Smooth muscle cell (in vitro differentiated cells): Measurements from ENCODE around the gene ARFRP1. TPM values are rescaled to one million over a fixed set of nuclear protein-coding genes. Genes with fewer than 3 reads are reported as not detected.

ENCODE experiments used
- DNase-seq: peaks from one replicate; lab custom pipeline; 2025; ENCODE audit not compliant: unreplicated experiment; lab: John Stamatoyannopoulos, UW
- H2AFZ ChIP-seq: fragments of 200-600 bp; sonication (generic); 2 replicates; pipeline ENCODE4 v1.6.0; 2016; ENCODE audit warnings: antibody characterized with exemption, low read depth, mild to moderate bottlenecking
- H3F3A ChIP-seq: fragments of 200-600 bp; sonication (generic); 2 replicates; pipeline ENCODE4 v1.6.0; 2017; ENCODE audit warnings: antibody characterized with exemption, low read depth
- H3K27ac ChIP-seq: fragments of 200-600 bp; sonication (generic); 2 replicates; pipeline ENCODE4 v1.5.1; 2016; ENCODE audit warnings: low read depth, mild to moderate bottlenecking
- H3K27me3 ChIP-seq: fragments of 200-600 bp; sonication (generic); 2 replicates; pipeline ENCODE4 v1.6.1; 2016; ENCODE audit warnings: low read depth, mild to moderate bottlenecking
- H3K36me3 ChIP-seq: fragments of 200-600 bp; sonication (generic); 2 replicates; pipeline ENCODE4 v1.5.1; 2016; ENCODE audit warnings: low read depth
- H3K4me1 ChIP-seq: fragments of 200-600 bp; sonication (generic); 2 replicates; pipeline ENCODE4 v1.5.1; 2016; ENCODE audit warnings: low read depth
- H3K4me2 ChIP-seq: fragments of 200-600 bp; sonication (generic); 2 replicates; pipeline ENCODE4 v1.6.0; 2016; ENCODE audit warnings: mild to moderate bottlenecking
- H3K4me3 ChIP-seq: fragments of 200-600 bp; sonication (generic); 2 replicates; pipeline ENCODE4 v1.5.1; 2016; ENCODE audit warnings: mild to moderate bottlenecking
- H3K79me2 ChIP-seq: fragments of 200-600 bp; sonication (generic); 2 replicates; pipeline ENCODE4 v1.6.0; 2016; ENCODE audit warnings: low read depth, mild to moderate bottlenecking
- H3K9ac ChIP-seq: fragments of 200-600 bp; sonication (generic); 2 replicates; pipeline ENCODE4 v1.6.0; 2016; ENCODE audit warnings: low read depth
- H3K9me3 ChIP-seq: fragments of 200-600 bp; sonication (generic); replicated peaks from 2 replicates; pipeline ENCODE4 v1.5.1; 2016; ENCODE audit warnings: low read depth
- H4K20me1 ChIP-seq: fragments of 200-600 bp; sonication (generic); 2 replicates; pipeline ENCODE4 v1.6.0; 2016; ENCODE audit warnings: low read depth
- CTCF ChIP-seq: fragments of 200-600 bp; sonication (generic); IDR thresholded peaks from 2 replicates; pipeline ENCODE4 v1.5.1; 2017; ENCODE audit warnings: borderline replicate concordance, mild to moderate bottlenecking, antibody characterized with exemption; ENCODE audit not compliant: insufficient read depth, poor library complexity, severe bottlenecking
- WGBS: methylation state at CpG from one replicate; pipeline ENCODE4 v1.1.7; 2016; ENCODE audit warnings: low lambda C conversion rate; 5-methylcytosine and 5-hydroxymethylcytosine counted together
- polyA plus RNA-seq: library from polyadenylated mRNA; unstranded; fragments of >200 nt; fragmentation: Nextera tagmentation; extraction: Ambion mirVana; gene quantifications from 2 replicates; pipeline ENCODE4 v1.2.1, GENCODE V29; 2016
- total RNA-seq: library from RNA; depleted of rRNA; stranded (reverse); fragments of >200 nt; gene quantifications from 2 replicates; pipeline ENCODE4 v1.2.3, GENCODE V29; 2014

ARFRP1 gene
- total and polyA plus RNA-seq, 2 experiments from 2014 or later = 11.8 to 42.3 TPM

GRCh38 chr20:63748070-63748933 lies 40.5 kb upstream of the ARFRP1 start:
- Histone ChIP-seq H3K4me3 (no peak overlapping the region), H2AFZ (no peak overlapping the region), H3K9ac (no peak overlapping the region), H3K4me1 (no peaks in the 10 kb centered on the region), H3K4me2 (no peak overlapping the region), H3K79me2 (no peaks in the 10 kb centered on the region), H3K27ac (no peak overlapping the region), H3F3A (peaks cover 7% of the 10 kb centered on the region), H3K9me3 (no peaks in the 10 kb centered on the region), H3K27me3 (no peaks in the 10 kb centered on the region), H3K36me3 (no peaks in the 10 kb centered on the region), H4K20me1 (no peaks in the 10 kb centered on the region)
- DNase-seq = no peak
- 87% methylated on average over 19 of the region's 20 CpGs for WGBS
- no peak for TF ChIP-seq CTCF

- no peaks in the 10 kb centered on the region for H3K27me3 ChIP-seq
- H3K4me2 ChIP-seq = no peak overlapping the region
- TF ChIP-seq CTCF = no peak
- H2AFZ ChIP-seq = no peak overlapping the region
- no peaks in the 10 kb centered on the region for H4K20me1 ChIP-seq
- no peak overlapping the region for H3K9ac ChIP-seq
- WGBS = 93% methylated on average over 9 of the region's 13 CpGs
- H3K36me3 ChIP-seq = no peaks in the 10 kb centered on the region
- no peak overlapping the region for H3K4me3 ChIP-seq
- no peak overlapping the region for H3K27ac ChIP-seq
- no peaks in the 10 kb centered on the region for H3K79me2 ChIP-seq
- no peaks in the 10 kb centered on the region for H3K4me1 ChIP-seq
- H3K9me3 ChIP-seq = no peaks in the 10 kb centered on the region
- peaks cover 10% of the 10 kb centered on the region for H3F3A ChIP-seq
- no peak for DNase-seq
Observed at GRCh38 chr20:63747622-63748069, 39.9 kb upstream of the ARFRP1 start.

GRCh38 chr20:63746751-63747315 lies 39.1 kb upstream of the ARFRP1 start:
- 96% methylated on average over 35 of the region's 47 CpGs for WGBS
- H3K79me2 ChIP-seq = no peaks in the 10 kb centered on the region
- no peaks in the 10 kb centered on the region for H3K9me3 ChIP-seq
- H3F3A ChIP-seq = peaks cover 10% of the 10 kb centered on the region
- H3K36me3 ChIP-seq = no peaks in the 10 kb centered on the region
- H3K9ac ChIP-seq = no peak overlapping the region
- no peak for DNase-seq
- no peak for TF ChIP-seq CTCF
- no peak overlapping the region for H3K27ac ChIP-seq
- no peak overlapping the region for H3K4me2 ChIP-seq
- H3K4me3 ChIP-seq = no peak overlapping the region
- H3K27me3 ChIP-seq = no peaks in the 10 kb centered on the region
- H2AFZ ChIP-seq = no peak overlapping the region
- peaks cover 1% of the 10 kb centered on the region for H4K20me1 ChIP-seq
- no peaks in the 10 kb centered on the region for H3K4me1 ChIP-seq
